Measurements from ENCODE around the gene WDR86.
A peak's percentile ranks its signal among the peaks of the same experiment; 100 is the strongest.

Gene WDR86

DNA sequence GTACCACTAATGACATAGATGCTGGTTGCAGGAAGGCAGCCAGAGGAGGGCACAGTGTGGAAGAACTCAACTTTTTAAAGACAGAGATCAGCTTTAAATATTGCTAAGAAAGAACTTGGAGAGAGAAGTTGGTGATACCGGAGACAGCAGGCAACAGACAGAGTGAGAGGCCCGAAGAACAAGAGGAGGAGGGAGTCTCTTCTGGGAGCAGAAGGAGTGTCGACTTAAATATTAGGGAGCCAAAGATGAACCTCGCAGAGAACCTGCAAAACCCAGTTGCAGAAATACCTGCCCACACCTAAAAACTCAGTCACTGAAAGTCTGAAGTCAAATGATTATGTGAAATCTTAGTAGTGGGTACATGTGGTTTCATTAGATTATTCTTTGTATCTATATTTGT, 3.4 kb upstream of the WDR86 start:
- Histone ChIP-seq H3K9ac (no peak overlapping the region), H3K79me2 (no peaks in the 10 kb centered on the region), H3K4me2 (ENCODE audit: low read length) (no peak overlapping the region), H3K27me3 (ENCODE audit: control insufficient read depth, insufficient read depth, low read length) (no peaks in the 10 kb centered on the region), H3K9me3 (ENCODE audit: control insufficient read depth, low read length) (no peaks in the 10 kb centered on the region), H3K4me3 (ENCODE audit: low read depth, low read length) (no peak overlapping the region), H3K36me3 (ENCODE audit: control insufficient read depth, insufficient read depth, low read length) (no peaks in the 10 kb centered on the region), H3K4me1 (peaks cover 16% of the 10 kb centered on the region), H3K27ac (no peak overlapping the region), H2AFZ (no peak overlapping the region)
- TF ChIP-seq, protein P1, sequence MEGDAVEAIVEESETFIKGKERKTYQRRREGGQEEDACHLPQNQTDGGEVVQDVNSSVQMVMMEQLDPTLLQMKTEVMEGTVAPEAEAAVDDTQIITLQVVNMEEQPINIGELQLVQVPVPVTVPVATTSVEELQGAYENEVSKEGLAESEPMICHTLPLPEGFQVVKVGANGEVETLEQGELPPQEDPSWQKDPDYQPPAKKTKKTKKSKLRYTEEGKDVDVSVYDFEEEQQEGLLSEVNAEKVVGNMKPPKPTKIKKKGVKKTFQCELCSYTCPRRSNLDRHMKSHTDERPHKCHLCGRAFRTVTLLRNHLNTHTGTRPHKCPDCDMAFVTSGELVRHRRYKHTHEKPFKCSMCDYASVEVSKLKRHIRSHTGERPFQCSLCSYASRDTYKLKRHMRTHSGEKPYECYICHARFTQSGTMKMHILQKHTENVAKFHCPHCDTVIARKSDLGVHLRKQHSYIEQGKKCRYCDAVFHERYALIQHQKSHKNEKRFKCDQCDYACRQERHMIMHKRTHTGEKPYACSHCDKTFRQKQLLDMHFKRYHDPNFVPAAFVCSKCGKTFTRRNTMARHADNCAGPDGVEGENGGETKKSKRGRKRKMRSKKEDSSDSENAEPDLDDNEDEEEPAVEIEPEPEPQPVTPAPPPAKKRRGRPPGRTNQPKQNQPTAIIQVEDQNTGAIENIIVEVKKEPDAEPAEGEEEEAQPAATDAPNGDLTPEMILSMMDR (IDR thresholded peaks at IDR 0.05): no peak

DNA sequence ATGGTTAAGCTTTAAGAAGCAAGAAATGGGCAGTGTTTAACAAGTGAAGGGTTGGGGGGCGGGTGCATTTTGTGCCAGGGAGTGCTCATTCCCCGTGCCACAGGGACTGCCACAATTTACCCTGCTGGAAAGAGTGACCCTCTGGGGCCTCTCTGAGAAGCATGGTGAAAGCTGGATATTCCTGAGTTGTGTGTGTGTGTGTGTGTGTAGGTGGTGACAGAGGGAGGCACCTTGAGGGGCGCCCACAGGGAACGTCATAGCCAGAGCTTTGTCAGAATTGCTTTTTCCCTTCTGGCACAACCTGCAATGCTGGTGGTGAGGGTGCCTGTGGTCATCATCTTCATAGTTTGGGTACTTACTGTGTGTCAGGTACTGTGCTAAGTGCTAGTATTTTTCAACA, 2.5 kb upstream of the WDR86 start:
- Histone ChIP-seq H3K27me3 (ENCODE audit: control insufficient read depth, insufficient read depth, low read length) (no peaks in the 10 kb centered on the region), H3K9me3 (ENCODE audit: control insufficient read depth, low read length) (no peaks in the 10 kb centered on the region), H2AFZ (no peak overlapping the region), H3K4me3 (ENCODE audit: low read depth, low read length) (no peak overlapping the region), H3K9ac (no peak overlapping the region), H3K79me2 (no peaks in the 10 kb centered on the region), H3K4me2 (ENCODE audit: low read length) (no peak overlapping the region), H3K36me3 (ENCODE audit: control insufficient read depth, insufficient read depth, low read length) (no peaks in the 10 kb centered on the region), H3K27ac (peak overlapping the region; percentile 99), H3K4me1 (peaks cover 23% of the 10 kb centered on the region)
- TF ChIP-seq, protein P1 (IDR thresholded peaks at IDR 0.05): no peak

DNA sequence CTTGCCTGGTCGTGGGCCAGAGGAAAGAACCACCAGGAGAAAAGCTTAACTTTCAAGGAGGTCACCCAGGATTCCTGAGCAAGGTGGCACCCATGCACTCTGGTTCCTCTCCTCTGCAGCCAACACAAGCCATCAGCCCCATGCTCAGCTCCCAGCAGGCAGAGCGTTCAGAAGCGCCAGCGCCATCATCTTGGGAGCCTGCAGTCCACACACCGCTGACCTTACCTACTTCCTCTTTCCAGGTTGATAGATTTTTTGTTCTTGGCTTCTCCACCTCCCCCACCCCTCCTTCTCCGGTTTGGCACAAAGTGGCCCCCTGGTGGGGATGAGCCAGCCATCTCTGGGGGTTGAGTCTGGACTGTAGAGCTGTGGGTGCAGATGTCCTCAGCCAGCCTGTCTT, 1.7 kb upstream of the WDR86 start:
- H3K9me3 ChIP-seq (ENCODE audit: control insufficient read depth, low read length): no peaks in the 10 kb centered on the region
- H2AFZ ChIP-seq: peak overlapping the region; percentile 7
- H3K4me1 ChIP-seq: peaks cover 30% of the 10 kb centered on the region
- H3K27ac ChIP-seq: peak overlapping the region; percentile 99
- no peaks in the 10 kb centered on the region for H3K27me3 ChIP-seq (ENCODE audit: control insufficient read depth, insufficient read depth, low read length)
- H3K9ac ChIP-seq: no peak overlapping the region
- H3K36me3 ChIP-seq (ENCODE audit: control insufficient read depth, insufficient read depth, low read length): no peaks in the 10 kb centered on the region
- no peak overlapping the region for H3K4me3 ChIP-seq (ENCODE audit: low read depth, low read length)
- TF ChIP-seq, protein P1 (IDR thresholded peaks at IDR 0.05): peak; percentile 30
- no peak overlapping the region for H3K4me2 ChIP-seq (ENCODE audit: low read length)
- H3K79me2 ChIP-seq: no peaks in the 10 kb centered on the region

DNA sequence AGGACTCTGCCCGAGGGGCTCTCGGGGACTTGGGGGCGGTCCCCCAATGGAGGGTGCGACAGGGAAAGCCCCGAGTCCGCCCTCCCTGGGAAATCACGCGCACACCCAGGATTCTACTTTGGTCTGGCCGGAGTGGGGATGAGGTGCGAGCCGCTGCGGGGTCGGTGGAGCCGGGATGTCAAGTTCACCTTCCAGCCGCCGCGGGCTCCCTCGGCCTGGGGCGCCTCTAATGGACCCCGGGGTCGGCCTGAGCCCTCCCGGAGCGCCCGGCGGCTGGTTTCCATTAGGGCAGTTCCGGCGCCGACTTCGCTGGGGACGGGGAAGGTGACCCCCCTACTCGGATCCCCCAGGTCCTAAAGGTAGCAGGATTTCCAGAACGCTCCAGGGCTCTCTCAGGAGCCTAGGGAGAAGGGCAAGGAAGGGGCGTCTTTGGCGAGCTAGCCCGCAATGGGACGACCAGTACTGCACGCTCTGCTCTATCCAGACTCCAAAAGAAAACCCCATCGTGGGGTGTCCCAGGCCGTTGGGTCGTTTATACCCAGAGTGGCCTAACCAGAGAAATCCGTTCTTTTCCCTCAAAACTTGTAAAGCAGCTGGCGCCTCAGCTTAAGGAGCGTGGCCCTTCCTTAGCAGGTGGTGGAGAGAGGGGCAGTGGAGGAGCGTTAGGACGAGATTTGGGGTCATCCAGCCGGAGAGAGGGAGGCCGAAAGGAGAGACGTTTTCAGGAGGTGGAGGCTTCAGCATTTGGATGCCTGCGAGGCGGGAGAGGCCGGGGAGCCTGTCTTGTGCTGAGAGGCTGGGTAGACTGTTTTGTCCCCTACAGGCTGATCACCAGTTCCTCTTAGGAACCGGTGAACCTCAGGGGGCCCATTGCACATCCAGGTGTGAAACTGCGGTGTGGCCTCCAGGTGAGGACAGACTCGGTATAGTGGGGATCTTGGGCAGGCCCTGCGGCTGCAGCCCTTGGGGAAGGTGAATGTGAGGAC, 860 bp upstream of the WDR86 start:
- no peaks in the 10 kb centered on the region for H3K79me2 ChIP-seq
- H3K4me3 ChIP-seq (ENCODE audit: low read depth, low read length): peak overlapping the region; percentile 87
- peak overlapping the region; percentile 99 for H3K9ac ChIP-seq
- TF ChIP-seq, protein P1 (IDR thresholded peaks at IDR 0.05): no peak
- no peaks in the 10 kb centered on the region for H3K9me3 ChIP-seq (ENCODE audit: control insufficient read depth, low read length)
- H3K27me3 ChIP-seq (ENCODE audit: control insufficient read depth, insufficient read depth, low read length): no peaks in the 10 kb centered on the region
- H3K36me3 ChIP-seq (ENCODE audit: control insufficient read depth, insufficient read depth, low read length): no peaks in the 10 kb centered on the region
- peak overlapping the region; percentile 94 for H3K4me2 ChIP-seq (ENCODE audit: low read length)
- peaks cover 39% of the 10 kb centered on the region for H3K4me1 ChIP-seq
- peak overlapping the region; percentile 99 for H3K27ac ChIP-seq
- peak overlapping the region; percentile 88 for H2AFZ ChIP-seq

Measured in parathyroid adenoma (tissue), 2 donors.